T-helper 1 cell treated with Interleukin-12 subunit alpha and Interleukin-12 subunit beta and Interleukin-4 antibody, amounts not matched to agents 30 μg/mL and 1 μg/mL, for 36 hours (primary cell): ENCODE results near the gene PTPRA.
"Not testable (repeated sequence)": the region's sequence is repeated elsewhere in the genome, so short reads cannot be mapped to it uniquely, and the experiment has no call there.

ENCODE experiments used
- H3K27ac Mint-ChIP-seq: one replicate; pipeline ENCODE4 v1.8.0; 2021; ENCODE audit warnings: mild to moderate bottlenecking, mixed read lengths
- H3K27me3 Mint-ChIP-seq: one replicate; pipeline ENCODE4 v1.8.0; 2021; ENCODE audit warnings: low read depth, mixed read lengths
- H3K36me3 Mint-ChIP-seq: one replicate; pipeline ENCODE4 v1.8.0; 2021; ENCODE audit warnings: low read depth, mixed read lengths
- H3K4me1 Mint-ChIP-seq: one replicate; pipeline ENCODE4 v1.8.0; 2021; ENCODE audit warnings: low read depth, mixed read lengths
- H3K4me3 Mint-ChIP-seq: one replicate; pipeline ENCODE4 v1.8.0; 2021; ENCODE audit warnings: mild to moderate bottlenecking, moderate library complexity, mixed read lengths
- H3K9me3 Mint-ChIP-seq: one replicate; pipeline ENCODE4 v1.8.0; 2021; ENCODE audit warnings: mixed read lengths

Gene PTPRA

GRCh38 chr20:2995796-2996195 is 122.5 kb downstream of the PTPRA start:
- Mint-ChIP-seq H3K36me3 (peaks cover 39% of the 10 kb centered on the region), H3K4me1 (peaks cover 6% of the 10 kb centered on the region), H3K4me3 (no peak overlapping the region), H3K27ac (no peak overlapping the region), H3K9me3 (no peaks in the 10 kb centered on the region), H3K27me3 (no peaks in the 10 kb centered on the region)

GRCh38 chr20:2998728-2999127 is 125.4 kb downstream of the PTPRA start:
- Mint-ChIP-seq H3K36me3 (peaks cover 23% of the 10 kb centered on the region), H3K4me3 (no peak overlapping the region), H3K9me3 (no peaks in the 10 kb centered on the region), H3K4me1 (peaks cover 3% of the 10 kb centered on the region), H3K27ac (no peak overlapping the region), H3K27me3 (no peaks in the 10 kb centered on the region)

GRCh38 chr20:3000852-3001523 is 127.7 kb downstream of the PTPRA start:
- no peak overlapping the region for H3K4me3 Mint-ChIP-seq

GRCh38 chr20:3003416-3003815 is 130.1 kb downstream of the PTPRA start:
- Mint-ChIP-seq H3K4me1 (peaks cover 5% of the 10 kb centered on the region), H3K9me3 (no peaks in the 10 kb centered on the region), H3K36me3 (peaks cover 25% of the 10 kb centered on the region), H3K27ac (no peak overlapping the region), H3K27me3 (no peaks in the 10 kb centered on the region), H3K4me3 (no peak overlapping the region)

More at GRCh38 chr20:3000852-3001523, 127.7 kb downstream of the PTPRA start:
- no peaks in the 10 kb centered on the region for H3K27me3 Mint-ChIP-seq
- H3K9me3 Mint-ChIP-seq = no peaks in the 10 kb centered on the region
- H3K27ac Mint-ChIP-seq = no peak overlapping the region
- peaks cover 18% of the 10 kb centered on the region for H3K36me3 Mint-ChIP-seq
- H3K4me1 Mint-ChIP-seq = peaks cover 3% of the 10 kb centered on the region

GRCh38 chr20:3010985-3011723 is 137.9 kb downstream of the PTPRA start:
- peak overlapping the region; percentile 73 for H3K27ac Mint-ChIP-seq
- H3K27me3 Mint-ChIP-seq = no peaks in the 10 kb centered on the region
- H3K4me3 Mint-ChIP-seq = no peak overlapping the region
- H3K4me1 Mint-ChIP-seq = peaks cover 36% of the 10 kb centered on the region
- H3K36me3 Mint-ChIP-seq = peaks cover 37% of the 10 kb centered on the region
- no peaks in the 10 kb centered on the region for H3K9me3 Mint-ChIP-seq

GRCh38 chr20:3011752-3012151 is 138.5 kb downstream of the PTPRA start:
- Mint-ChIP-seq H3K27me3 (no peaks in the 10 kb centered on the region), H3K4me3 (no peak overlapping the region), H3K36me3 (peaks cover 39% of the 10 kb centered on the region), H3K27ac (peak overlapping the region; percentile 73), H3K9me3 (no peaks in the 10 kb centered on the region), H3K4me1 (peaks cover 36% of the 10 kb centered on the region)

- Mint-ChIP-seq H3K4me3 (no peak overlapping the region), H3K27ac (no peak overlapping the region), H3K4me1 (peaks cover 33% of the 10 kb centered on the region), H3K27me3 (no peaks in the 10 kb centered on the region), H3K9me3 (no peaks in the 10 kb centered on the region), H3K36me3 (peaks cover 40% of the 10 kb centered on the region)
Observed at GRCh38 chr20:3013771-3014170, 140.5 kb downstream of the PTPRA start.

GRCh38 chr20:3014179-3014578 is 140.9 kb downstream of the PTPRA start:
- peaks cover 36% of the 10 kb centered on the region for H3K36me3 Mint-ChIP-seq
- H3K27me3 Mint-ChIP-seq = no peaks in the 10 kb centered on the region
- peaks cover 29% of the 10 kb centered on the region for H3K4me1 Mint-ChIP-seq
- H3K9me3 Mint-ChIP-seq = no peaks in the 10 kb centered on the region
- H3K27ac Mint-ChIP-seq = no peak overlapping the region
- H3K4me3 Mint-ChIP-seq = no peak overlapping the region

- Mint-ChIP-seq H3K4me1 (peaks cover 27% of the 10 kb centered on the region), H3K27ac (peak overlapping the region; percentile 58), H3K9me3 (no peaks in the 10 kb centered on the region), H3K36me3 (peaks cover 31% of the 10 kb centered on the region), H3K4me3 (no peak overlapping the region), H3K27me3 (no peaks in the 10 kb centered on the region)
Observed at GRCh38 chr20:3014662-3015061, 141.4 kb downstream of the PTPRA start.

GRCh38 chr20:3015302-3015701 is 142.0 kb downstream of the PTPRA start:
- not testable (repeated sequence) for H3K27me3 Mint-ChIP-seq, H3K27ac Mint-ChIP-seq, H3K4me3 Mint-ChIP-seq, H3K9me3 Mint-ChIP-seq
- Mint-ChIP-seq H3K4me1 (peaks cover 27% of the 10 kb centered on the region), H3K36me3 (peaks cover 31% of the 10 kb centered on the region)

GRCh38 chr20:3021327-3021726 is 148.0 kb downstream of the PTPRA start:
- no peaks in the 10 kb centered on the region for H3K9me3 Mint-ChIP-seq

GRCh38 chr20:3021777-3022176 is 148.5 kb downstream of the PTPRA start:
- no peak overlapping the region for H3K27ac Mint-ChIP-seq
- no peaks in the 10 kb centered on the region for H3K9me3 Mint-ChIP-seq
- no peaks in the 10 kb centered on the region for H3K27me3 Mint-ChIP-seq
- H3K4me3 Mint-ChIP-seq = no peak overlapping the region
- H3K4me1 Mint-ChIP-seq = no peaks in the 10 kb centered on the region
- H3K36me3 Mint-ChIP-seq = peaks cover 46% of the 10 kb centered on the region

More at GRCh38 chr20:3021327-3021726, 148.0 kb downstream of the PTPRA start:
- peaks cover 47% of the 10 kb centered on the region for H3K36me3 Mint-ChIP-seq
- no peak overlapping the region for H3K4me3 Mint-ChIP-seq
- no peaks in the 10 kb centered on the region for H3K27me3 Mint-ChIP-seq
- H3K4me1 Mint-ChIP-seq = no peaks in the 10 kb centered on the region
- no peak overlapping the region for H3K27ac Mint-ChIP-seq

- H3K9me3 Mint-ChIP-seq, H3K27me3 Mint-ChIP-seq, H3K27ac Mint-ChIP-seq: not testable (repeated sequence)
Observed at GRCh38 chr20:3022559-3023490, 149.5 kb downstream of the PTPRA start.

GRCh38 chr20:3027987-3028386 is 154.7 kb downstream of the PTPRA start:
- Mint-ChIP-seq H3K27me3 (no peaks in the 10 kb centered on the region), H3K36me3 (peaks cover 38% of the 10 kb centered on the region), H3K9me3 (no peaks in the 10 kb centered on the region), H3K27ac (peak overlapping the region; percentile 33), H3K4me3 (no peak overlapping the region), H3K4me1 (no peaks in the 10 kb centered on the region)

More at GRCh38 chr20:3022559-3023490, 149.5 kb downstream of the PTPRA start:
- not testable (repeated sequence) for H3K4me1 Mint-ChIP-seq, H3K4me3 Mint-ChIP-seq
- peaks cover 45% of the 10 kb centered on the region for H3K36me3 Mint-ChIP-seq
